DMS79 (cell line): ENCODE measurements around the gene ACVR1.
"Not testable (repeated sequence)": the region's sequence is repeated elsewhere in the genome, so short reads cannot be mapped to it uniquely, and the experiment has no call there.

Experiments
- DNase-seq: peaks from one replicate; lab custom pipeline; 2025; lab: John Stamatoyannopoulos, UW

The ACVR1 gene

DNA sequence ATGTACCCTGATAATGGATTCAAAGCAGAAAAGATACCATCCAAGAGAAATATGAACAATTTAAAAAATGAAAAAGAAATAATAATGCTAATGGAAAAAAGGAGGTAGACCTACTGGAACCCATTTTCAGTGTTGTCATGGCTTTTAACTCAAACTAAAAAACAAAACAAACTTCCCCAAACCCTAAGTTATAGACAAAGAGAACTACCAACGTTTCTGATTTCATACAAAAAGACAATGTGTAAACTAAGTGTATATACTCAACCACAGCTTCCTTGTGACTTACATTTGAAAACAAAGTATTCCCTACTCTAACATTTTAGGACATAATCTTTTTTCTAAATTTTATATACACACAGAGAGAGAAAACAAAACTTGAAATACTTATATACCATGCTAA lies 45.9 kb downstream of the ACVR1 start:
- DNase-seq: no peak

DNA sequence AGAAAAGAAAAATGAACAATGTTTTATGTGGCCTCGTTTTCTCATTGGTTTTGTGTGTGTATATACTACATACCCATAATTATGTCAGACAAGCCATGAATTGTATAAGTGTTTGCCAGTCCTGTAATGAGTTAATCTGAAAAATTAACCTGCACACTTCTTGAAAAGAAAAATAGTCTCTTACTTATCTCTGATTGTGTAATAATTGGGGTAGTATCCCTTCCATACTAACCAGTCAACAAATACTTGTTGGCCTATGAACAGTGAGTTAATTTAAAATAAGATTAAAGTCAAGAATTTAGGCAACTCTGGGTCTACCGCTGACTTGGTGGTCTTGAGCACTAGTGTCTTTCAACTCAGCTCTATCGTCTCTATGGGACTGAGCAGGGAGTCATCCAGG lies 48.8 kb downstream of the ACVR1 start:
- no peak for DNase-seq

DNA sequence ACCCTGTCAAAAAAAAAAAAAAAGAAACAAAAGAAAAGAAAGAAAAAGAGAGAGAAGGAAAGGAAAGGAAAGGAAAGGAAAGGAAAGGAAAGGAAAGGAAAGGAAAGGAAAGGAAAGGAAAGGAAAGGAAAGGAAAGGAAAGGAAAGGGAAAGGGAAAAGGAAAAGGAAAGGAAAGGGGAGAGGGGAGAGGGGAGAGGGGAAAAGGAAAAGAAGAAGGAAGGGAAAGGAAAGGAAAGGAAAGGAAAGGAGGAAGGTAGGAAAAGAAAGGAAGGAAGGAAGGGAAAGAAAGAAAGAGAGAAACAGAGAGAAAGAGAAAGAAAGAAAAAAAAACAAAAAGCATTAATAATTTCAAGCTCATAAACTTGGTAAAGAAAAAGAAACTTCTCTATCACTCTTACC lies 49.5 kb downstream of the ACVR1 start:
- DNase-seq: not testable (repeated sequence)

DNA sequence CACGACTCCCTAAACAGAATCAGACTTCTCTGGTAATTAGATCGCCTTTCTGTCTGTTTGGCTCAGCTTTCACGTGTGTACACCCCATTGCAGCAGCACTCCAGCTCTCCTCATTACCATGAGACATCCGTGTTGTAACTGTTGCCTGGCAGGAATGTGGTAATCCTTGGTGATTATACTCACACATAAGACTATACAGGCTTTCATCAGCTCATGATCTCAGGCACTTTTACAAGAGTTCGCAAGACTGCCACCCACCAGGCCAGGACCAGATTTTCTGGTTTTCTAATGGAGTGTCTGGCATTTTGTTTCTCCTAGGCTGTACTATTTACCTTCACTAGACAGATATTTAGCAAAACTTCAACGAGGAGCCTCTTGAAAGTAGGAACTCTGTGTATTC lies 50.2 kb downstream of the ACVR1 start:
- peak; percentile 92 for DNase-seq

DNA sequence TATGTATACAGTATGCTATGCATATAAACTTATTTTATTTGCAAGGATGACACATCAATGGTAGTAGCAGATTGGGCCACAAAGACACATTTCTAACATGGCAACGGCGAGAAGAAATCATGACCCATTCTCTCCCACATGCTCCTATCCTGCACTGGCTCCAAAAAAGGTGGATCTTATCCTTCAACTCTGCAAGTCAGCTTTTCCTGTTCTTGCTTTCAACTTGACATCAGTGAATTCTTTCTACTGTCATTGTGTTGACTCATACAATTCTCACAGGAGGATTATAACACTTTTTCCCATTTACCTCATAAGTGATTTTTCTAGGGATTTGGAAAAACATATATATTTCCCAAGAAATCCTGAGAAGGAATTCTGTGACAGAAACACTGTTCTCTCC lies 53.1 kb downstream of the ACVR1 start:
- DNase-seq: no peak

DNA sequence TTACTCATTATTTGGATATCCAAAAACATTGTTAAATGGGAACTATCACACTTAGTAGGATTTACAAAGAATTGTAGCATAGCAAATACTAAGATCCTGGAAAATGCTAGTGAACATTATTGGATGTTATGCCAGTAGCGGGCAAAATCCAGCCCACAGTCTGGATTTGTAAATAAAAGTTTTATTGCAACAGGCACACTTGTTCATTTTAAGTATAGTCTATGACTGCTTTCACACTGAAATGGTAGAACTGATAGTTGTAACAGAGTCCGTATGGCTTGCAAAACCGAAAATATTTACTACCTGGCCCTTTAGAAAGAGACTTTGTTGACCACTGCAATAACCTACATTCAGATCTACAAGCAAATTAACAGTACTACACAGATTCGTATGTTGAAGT lies 53.6 kb downstream of the ACVR1 start:
- DNase-seq: no peak

DNA sequence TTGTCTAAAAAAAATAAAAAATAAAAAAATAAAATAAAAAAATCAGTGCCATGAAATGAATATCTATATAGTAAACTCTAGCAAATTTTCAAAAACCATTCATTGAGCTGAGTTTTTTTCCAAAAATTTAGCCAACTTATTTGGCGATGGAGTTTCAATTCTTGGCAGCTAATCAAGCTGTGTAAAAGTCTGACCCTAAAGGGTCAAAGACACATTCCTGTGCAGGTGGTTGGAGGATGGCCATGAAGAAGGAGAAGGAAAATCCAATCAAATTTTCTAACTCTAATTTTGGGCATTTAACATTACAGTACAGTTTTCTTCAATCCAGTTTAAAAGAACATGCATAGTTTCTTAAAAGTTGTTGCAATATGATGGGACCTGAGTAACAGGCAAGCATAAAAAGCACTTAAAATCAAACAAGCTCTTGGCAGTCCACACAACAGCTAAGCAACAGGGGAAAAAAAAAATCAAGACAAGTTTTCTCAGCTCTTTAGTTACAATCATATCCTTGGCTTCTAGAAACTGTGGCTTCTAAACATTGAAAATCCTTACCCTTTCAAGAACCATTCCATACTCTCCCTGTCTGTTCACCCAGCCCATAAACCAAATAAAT lies 54.5 kb downstream of the ACVR1 start:
- no peak for DNase-seq

DNA sequence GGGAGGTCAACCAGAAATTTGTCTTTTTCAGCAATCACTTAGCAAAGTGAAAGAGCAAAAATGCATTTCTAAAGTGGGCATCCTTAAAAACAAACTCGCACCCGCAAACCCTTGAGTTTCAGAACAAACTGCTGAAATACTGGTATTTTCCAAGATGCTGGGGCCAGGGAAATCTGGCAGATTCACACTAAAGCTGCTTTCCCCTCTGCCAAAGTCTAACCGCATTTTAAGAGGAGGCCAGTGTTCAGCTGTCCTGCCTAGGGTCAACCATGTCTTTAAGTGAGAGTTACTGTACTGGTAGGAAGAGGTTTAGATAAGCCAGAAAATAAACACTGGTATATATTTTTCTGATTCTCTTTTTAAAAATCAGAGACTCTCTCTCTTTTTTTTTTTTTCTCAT lies 55.9 kb downstream of the ACVR1 start:
- no peak for DNase-seq

DNA sequence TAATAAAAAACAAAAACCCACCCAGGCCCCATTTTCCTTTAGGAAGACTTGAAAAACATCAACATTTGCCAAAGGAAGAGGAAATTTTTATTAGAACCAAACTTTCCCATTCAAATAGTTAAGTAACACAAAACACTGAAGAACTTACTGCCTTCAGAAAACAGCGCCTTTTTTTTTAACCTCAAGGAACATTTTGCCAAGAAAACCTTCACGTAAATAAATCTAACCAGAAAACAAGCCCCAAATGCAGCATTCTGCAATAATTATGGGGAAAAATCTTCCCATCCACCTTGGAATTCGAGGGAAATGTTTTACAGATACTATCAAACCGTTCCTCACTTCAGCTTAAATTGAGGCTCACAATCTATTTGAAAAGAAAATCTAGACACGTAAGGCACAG lies 56.4 kb downstream of the ACVR1 start:
- no peak for DNase-seq

DNA sequence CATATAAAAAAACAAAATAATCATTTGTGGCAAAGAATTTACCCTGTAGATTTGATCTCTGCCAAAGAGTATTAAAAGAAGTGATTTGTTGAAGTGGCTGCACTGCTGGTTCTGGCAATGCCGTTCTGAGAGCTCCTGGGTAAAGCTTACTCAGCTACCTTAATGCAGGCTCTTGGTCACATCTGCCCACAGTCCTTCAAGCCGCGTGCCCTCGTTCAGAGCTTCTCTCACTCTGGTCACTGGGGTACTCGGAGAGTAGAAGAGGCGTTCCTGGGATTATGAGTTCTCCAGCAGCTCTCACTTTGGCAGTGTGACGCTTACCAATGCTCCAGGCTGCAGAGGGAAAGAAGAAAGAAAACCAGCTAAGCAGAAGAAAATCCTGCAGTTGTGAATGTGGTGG lies 57.9 kb downstream of the ACVR1 start:
- DNase-seq: peak; percentile 66

DNA sequence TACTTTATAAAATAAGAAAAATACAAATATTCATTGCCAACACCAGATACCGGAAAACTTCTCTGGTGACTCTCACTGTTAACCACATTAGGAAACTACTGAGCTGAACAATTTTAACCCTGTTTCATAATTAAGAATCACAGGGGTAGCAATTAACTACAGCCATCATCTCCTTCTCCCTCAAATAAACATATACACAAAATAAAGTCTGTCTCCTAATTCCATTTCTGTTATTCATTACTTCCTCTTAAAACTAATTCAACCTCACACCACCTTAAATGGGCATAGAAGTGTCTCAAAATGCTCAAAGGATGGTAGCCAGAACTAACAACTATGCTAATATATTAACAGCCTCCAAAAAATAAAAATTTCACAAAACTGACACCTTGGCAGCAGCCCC lies 60.7 kb downstream of the ACVR1 start:
- DNase-seq: no peak

DNA sequence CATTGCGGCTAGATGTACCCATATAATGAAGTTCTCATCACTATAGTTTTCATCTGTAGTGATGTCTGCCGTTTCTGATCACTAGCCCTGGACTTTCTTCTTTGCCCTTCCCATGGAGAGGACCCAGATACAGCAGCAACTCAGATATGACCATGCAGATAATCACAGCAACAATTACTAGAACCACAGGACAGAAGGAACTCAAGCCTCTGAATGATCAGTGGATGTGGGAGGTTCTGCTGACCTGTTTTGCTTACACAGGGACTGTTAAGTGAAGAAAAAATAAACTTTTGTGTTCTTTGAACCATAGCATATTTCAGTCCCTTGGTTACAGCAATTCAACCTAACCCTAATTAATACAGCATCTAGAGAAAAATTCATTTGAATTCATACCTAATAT lies 62.7 kb downstream of the ACVR1 start:
- no peak for DNase-seq

DNA sequence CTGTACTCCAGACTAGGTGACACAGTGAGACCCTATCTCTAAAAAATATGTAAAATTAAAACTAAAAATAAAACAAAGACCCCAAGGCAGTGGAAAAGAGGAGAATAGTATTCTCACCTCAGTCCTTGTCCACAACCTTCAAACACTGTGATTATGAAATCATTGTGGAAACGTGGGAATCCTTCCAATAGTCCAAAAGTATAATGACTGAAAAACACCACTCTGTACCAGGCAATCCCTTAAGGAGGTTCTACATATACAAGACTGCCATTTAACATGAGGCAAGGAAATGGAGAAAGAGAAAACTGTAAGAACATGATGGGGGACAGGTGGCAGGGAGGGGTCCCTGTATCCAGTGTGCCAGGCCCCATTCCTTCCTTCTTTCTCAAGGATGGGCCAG lies 66.1 kb downstream of the ACVR1 start:
- no peak for DNase-seq

DNA sequence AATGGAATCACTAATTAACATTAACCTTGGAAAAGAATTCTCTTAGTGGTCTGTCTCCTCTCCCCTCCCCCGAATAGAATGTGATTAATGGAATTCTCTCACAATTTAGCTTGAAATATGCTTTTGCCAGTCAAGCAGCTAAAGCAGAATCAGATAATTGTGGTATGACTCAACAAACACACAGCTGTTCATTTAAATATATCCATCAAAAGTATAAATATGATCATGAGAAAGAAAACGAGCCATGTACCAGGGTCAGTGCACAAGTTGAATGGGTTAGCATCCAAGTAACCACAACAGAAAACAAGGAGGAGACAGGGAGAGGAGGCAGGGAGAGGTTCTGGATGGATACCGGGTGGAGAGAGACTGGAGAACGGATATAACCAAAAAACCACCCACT lies 66.9 kb downstream of the ACVR1 start:
- no peak for DNase-seq

DNA sequence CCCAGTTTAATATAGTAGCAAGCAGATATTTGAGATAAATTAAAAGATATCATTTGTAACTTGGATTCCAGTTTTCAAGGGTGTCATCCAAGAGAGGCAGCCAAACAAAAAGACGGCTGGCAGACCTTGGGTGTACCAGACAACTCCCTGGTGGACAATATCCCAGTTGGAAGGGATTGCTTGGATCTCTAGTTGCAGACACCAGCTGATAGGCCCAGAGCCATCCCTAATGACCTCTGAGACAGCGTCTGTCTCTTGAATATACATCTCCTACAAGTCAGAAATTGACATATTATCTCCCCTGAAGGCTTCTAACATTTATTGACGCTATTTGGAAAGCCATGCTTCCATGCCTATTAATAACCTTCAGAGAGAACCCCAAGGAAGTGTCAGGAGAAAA lies 67.7 kb downstream of the ACVR1 start:
- no peak for DNase-seq

DNA sequence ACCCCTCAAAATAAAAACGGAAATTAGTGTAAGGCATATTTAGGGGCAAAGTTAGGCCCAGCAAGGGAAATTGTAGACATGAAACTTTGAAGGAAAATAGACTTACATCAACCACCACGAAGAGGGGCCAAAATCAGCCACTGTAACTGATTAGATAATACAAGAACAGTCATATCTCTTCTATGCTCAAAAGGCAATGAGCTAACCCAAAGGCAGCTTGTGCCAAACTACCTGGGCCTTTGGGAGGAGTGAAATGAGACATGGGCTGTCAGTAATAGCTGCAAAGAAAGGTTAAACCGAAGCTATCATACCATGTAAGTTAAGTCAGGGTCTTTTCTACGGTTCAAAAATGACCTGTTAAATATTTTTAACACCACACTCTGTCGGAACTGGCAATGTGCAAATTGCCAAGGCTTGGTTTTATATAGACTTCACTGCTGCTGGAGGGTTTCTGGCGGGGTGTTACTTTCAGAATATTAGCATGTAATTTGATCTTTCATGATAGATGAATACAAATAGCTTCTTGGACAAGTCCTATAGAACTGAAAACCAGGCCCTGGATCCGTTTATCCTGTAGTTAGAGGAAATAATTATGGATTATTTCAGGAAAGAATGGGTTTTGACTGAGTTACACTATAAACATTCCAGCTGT lies 69.6 kb downstream of the ACVR1 start:
- DNase-seq: no peak

DNA sequence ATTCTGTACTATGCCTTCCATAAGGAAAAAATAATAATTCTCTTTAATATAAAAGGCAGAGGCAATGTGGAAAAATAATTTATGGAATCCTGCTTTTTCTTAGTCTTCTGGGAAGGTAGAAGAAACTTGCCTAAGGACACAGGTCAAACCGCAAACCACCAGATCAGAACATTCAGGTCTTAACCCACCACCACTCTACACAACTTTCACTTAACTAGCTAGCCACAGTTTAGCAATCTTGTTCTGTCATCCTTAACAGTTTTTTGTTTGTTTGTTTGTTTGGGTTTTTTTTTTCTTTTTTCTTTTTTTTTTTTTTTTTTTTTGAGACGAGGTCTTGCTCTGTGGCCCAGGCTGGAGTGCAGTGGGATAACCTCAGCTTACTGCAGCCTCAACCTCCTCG lies 70.6 kb downstream of the ACVR1 start:
- no peak for DNase-seq

DNA sequence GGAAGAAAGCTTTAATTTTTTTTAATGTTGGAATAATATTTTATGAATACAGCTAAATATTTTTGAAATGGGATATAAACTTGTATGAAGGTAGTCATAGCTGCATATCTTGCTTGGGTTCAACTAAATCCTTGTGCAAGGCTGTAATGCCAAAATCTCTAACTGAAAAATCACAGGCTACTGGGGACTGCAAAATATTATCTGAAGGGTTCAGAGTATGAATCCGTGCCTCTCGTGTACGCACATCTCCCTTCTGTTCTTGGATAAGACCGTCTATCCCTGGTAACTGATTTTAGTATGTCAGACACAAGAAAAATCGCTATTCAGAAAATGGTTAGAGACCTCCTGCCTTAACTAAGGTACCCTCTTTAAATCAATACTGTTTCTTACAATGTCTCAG lies 71.8 kb downstream of the ACVR1 start:
- DNase-seq: no peak

DNA sequence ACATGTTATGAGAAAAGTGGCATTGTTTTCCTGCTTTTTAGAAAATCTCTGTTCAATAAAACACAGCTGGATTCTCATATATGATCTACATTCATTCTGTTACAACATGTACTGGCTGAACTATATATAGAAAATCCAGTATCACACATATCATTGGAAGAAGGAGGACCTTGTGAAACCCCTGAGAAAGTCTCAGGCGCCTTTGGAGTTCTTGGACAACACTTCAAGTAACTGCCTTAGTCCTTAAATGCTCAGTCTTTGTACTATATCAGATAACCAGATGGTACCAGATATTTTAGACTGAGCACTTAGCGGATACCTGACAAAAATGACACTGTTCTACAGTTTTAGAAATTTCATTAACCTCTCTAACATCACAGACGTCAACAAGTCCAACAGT lies 72.2 kb downstream of the ACVR1 start:
- no peak for DNase-seq

DNA sequence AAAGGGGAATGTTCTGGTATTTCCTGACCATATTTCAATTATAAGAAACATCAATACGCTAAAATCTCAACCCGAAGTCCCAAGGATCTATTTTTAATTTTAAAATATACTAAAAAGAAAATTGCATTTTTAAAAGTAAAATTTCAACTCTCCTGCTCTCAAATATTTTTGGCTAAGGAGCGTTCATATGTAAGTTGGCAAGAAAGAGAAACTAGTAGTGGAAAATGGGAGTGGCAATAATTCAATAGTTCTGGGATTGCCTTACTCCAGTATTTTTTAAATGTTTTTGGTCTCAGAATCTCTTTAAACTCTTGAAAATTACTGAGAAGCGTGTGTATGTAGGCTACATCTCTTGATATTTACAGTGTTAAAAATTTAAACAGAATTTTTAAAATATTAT lies 72.7 kb downstream of the ACVR1 start:
- DNase-seq: no peak

DNA sequence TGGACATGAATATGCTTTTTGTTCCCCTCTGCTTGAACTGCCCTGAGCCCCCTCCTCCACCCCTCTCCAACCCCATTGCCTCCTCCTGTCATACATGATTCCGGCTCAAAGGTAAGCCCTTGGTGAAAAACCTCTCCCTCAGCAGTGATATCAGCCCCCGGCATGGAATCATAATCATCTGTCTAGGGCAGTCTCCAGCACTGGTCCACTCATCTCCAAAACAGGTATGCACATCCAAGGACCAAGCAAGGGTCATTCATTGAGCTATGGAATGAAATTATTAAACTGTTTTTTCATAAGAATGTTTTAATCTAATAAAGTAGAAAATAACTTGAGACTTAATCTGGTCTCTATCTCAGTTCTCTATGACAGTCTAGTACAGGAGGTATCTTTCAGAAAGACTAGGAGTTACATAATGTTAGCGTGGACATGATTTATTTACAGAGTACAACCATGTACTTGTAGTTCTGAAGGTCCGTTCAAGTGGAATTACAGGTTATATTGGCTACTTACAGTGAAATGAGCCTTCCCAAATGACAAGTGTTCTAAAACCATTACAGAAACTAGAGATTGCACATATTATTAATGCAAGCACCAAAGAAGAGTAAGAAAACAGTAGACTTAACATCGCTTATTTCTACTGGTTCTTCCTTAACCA lies 75.2 kb downstream of the ACVR1 start:
- DNase-seq: peak; percentile 54

DNA sequence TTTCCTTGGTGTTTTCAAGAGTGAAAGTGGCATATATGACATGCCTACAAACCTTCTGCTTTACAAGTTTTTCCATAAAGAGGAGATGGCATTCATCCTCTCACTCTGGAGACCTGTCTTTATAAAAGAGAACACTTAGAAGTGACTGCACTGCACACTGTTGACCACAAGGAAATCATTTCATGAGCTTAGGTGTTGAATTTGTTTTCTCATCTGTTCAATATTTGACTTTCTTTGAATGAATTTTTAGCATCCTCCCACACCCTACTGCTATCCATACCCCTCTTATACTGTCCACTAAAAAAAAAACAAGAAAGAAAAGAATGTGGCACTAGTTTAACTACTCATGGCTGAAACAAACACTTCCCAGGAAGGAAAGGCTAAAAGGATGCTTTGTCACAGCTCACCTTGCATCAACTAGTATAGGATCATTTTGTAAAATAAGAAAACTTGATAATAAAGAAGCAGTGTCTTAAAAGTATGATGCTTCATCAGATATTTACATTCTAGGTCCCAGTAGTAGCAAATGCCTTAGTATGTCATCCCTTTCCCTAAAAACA lies 83.0 kb downstream of the ACVR1 start:
- no peak for DNase-seq

DNA sequence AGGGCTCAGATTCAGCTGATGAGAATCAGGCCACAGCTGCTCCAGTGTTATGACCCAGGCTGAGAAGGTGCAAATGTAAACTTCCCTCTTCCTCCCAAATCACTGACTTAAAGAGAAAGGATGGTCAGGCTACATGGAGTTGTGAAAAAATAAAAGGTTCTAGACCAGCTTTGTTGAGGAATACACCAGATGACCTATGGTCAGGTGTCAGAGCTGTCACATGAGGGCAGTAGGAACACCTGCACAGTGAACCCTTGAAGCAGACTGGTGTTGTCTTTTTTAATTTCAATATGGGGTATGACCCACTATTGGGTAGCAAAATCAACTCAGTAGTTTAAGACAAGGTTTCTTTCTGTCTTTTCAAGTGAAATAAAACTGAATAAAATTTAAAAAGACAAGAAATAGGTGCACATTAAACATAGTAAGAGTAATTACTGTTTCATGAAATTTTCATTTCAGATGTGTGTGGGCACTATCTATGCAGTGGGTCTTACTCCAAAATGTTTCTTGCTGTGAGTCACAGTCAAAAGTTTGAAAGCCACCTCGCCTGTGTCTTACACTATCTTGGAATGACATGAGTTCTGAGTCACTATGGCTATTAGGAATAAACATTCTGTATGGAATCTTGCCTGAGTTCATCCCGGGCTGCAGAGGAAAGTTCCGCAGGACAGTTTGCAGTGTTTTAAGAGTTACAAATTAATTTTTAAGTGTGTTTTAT lies 83.6 kb downstream of the ACVR1 start:
- no peak for DNase-seq
